PC-3 (cell line): ENCODE measurements around the gene MAGED2. TPM values are rescaled to one million over a fixed set of nuclear protein-coding genes. Genes with fewer than 3 reads are reported as not detected.
A peak's percentile ranks its signal among the peaks of the same experiment; 100 is the strongest.
"Not testable (repeated sequence)": the region's sequence is repeated elsewhere in the genome, so short reads cannot be mapped to it uniquely, and the experiment has no call there.

Experiments used
- ATAC-seq: fragments of 200-7000 bp; cut with Tn5 transposase; 2 replicates; pipeline ENCODE4 v1.9.1; 2020; ENCODE audit warnings: mild to moderate bottlenecking, moderate library complexity
- BruUV-seq: library from RNA; stranded (reverse); fragments of 400-500 nt; replicated peaks from 2 replicates; lab custom pipeline; 2021; lab: Mats Ljungman, UMichigan
- CTCF ChIA-PET: fragments of 300-600 bp; sonication (Branson Sonifier 250); formaldehyde crosslinking; loops from one replicate; lab custom pipeline; 2022; ENCODE audit warnings: antibody characterized with exemption; lab: Charles Lee
- POLR2A ChIA-PET: fragments of 300-600 bp; sonication (Branson Sonifier 250); formaldehyde crosslinking; loops from one replicate; lab custom pipeline; 2022; ENCODE audit warnings: antibody characterized with exemption; ENCODE audit not compliant: unreplicated experiment; lab: Charles Lee
- DNase-seq: peaks from one replicate; pipeline ENCODE4 v3.0.0-alpha.2; 2015
- H2AFZ ChIP-seq: fragments of 300-600 bp; sonication (generic); 2 replicates; pipeline ENCODE4 v1.6.0; 2016; ENCODE audit warnings: antibody characterized with exemption, low read length
- H3F3A ChIP-seq: fragments of 300-600 bp; sonication (generic); one replicate; pipeline ENCODE4 v1.6.0; 2017; ENCODE audit warnings: antibody characterized with exemption, low read length, control low read depth, mild to moderate bottlenecking; ENCODE audit not compliant: unreplicated experiment
- H3K27ac ChIP-seq: fragments of 300-600 bp; sonication (generic); 2 replicates; pipeline ENCODE4 v1.5.1; 2016; ENCODE audit warnings: mild to moderate bottlenecking, low read length
- H3K27me3 ChIP-seq: fragments of 300-600 bp; sonication (generic); 2 replicates; pipeline ENCODE4 v1.6.1; 2016; ENCODE audit warnings: low read length, mixed read lengths
- H3K36me3 ChIP-seq: fragments of 300-600 bp; sonication (generic); 2 replicates; pipeline ENCODE4 v1.6.1; 2016; ENCODE audit warnings: low read depth, mixed run types, low read length, mixed read lengths
- H3K4me1 ChIP-seq: fragments of 300-600 bp; sonication (generic); 2 replicates; pipeline ENCODE4 v1.5.1; 2016; ENCODE audit warnings: low read length; ENCODE audit not compliant: insufficient read depth
- H3K4me2 ChIP-seq: fragments of 300-600 bp; sonication (generic); 2 replicates; pipeline ENCODE4 v1.6.0; 2016; ENCODE audit warnings: low read length
- H3K4me3 ChIP-seq: fragments of 300-600 bp; sonication (generic); 2 replicates; pipeline ENCODE4 v1.5.1; 2016; ENCODE audit warnings: mild to moderate bottlenecking, low read length, mixed read lengths
- H3K79me2 ChIP-seq: fragments of 300-600 bp; sonication (generic); 2 replicates; pipeline ENCODE4 v1.6.1; 2017; ENCODE audit warnings: low read length, mixed read lengths
- H3K9ac ChIP-seq: fragments of 300-600 bp; sonication (generic); 2 replicates; pipeline ENCODE4 v1.6.0; 2016; ENCODE audit warnings: mild to moderate bottlenecking, low read length
- H3K9me2 ChIP-seq: fragments of 300-600 bp; sonication (generic); replicated peaks from 2 replicates; pipeline ENCODE4 v1.6.1; 2016; ENCODE audit warnings: mixed run types, low read length, mixed read lengths
- H3K9me3 ChIP-seq: fragments of 300-600 bp; sonication (generic); 2 replicates; pipeline ENCODE4 v1.6.1; 2016; ENCODE audit warnings: low read length, mixed read lengths
- H4K20me1 ChIP-seq: fragments of 300-600 bp; sonication (generic); 2 replicates; pipeline ENCODE4 v1.6.1; 2016; ENCODE audit warnings: low read length, mixed read lengths
- EZH2 ChIP-seq: fragments of 300-600 bp; sonication (generic); IDR thresholded peaks from one replicate; pipeline ENCODE4 v1.6.1; 2017; ENCODE audit warnings: antibody characterized with exemption, mild to moderate bottlenecking, low read length; ENCODE audit not compliant: unreplicated experiment
- EZH2phosphoT487 ChIP-seq: fragments of 300-600 bp; sonication (generic); IDR thresholded peaks from 2 replicates; pipeline ENCODE4 v1.6.1; 2018; ENCODE audit warnings: mild to moderate bottlenecking, antibody characterized with exemption, low read length, borderline replicate concordance
- intact Hi-C: fragments of 100-400 bp; cut with micrococcal nuclease; formaldehyde crosslinking; loops from 2 replicates; pipeline ENCODE4 v1.9.0; 2023
- total RNA-seq: library from RNA; depleted of rRNA; stranded (reverse); fragments of >200 nt; gene quantifications from 2 replicates; pipeline ENCODE4 v1.2.3, GENCODE V29; 2014
- TF ChIP-seq, protein P1 (sequence below): fragments of 300-600 bp; sonication (generic); conservative IDR thresholded peaks from 2 replicates; pipeline ENCODE4 v1.5.1; 2017; ENCODE audit warnings: antibody characterized with exemption, low read depth, mild to moderate bottlenecking, low read length

Gene MAGED2
- total RNA-seq, 1 experiment from 2014 or later: 61.4 TPM

DNA sequence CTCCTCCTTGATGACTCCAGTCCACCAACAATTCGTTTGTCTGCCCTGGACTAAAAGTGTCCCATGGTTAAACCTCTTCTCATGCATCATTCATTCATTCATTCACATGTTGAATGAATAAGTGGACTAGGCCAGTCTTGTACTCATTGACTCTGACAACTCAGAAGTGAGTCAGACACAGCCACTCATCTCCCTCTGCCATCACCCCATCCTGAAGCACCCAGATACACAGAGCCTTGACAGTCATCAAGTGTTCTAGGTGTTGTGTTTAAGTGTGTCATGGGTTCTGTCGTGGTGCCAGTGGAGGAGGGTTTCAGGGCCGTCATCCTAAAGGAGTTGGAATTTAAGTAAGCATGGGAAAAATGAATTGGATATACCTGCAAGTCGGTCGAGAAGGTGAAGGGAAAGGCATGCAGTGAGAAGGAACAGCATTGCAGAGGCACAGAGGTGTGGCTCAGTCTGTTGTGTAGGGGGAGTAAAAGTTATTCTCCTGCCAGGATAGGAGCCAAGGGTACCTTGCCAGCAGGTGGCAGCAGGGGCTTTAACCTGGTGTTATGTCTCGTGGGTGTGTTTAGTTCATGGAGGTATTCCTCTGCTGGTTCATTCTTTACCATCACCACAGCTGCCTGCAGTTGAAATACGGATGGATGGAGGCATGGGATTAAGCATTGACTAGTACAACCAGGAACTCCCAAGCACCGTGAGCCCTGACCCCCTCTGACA, 18.3 kb downstream of the MAGED2 start:
- CTCF ChIA-PET: no interaction called here

DNA sequence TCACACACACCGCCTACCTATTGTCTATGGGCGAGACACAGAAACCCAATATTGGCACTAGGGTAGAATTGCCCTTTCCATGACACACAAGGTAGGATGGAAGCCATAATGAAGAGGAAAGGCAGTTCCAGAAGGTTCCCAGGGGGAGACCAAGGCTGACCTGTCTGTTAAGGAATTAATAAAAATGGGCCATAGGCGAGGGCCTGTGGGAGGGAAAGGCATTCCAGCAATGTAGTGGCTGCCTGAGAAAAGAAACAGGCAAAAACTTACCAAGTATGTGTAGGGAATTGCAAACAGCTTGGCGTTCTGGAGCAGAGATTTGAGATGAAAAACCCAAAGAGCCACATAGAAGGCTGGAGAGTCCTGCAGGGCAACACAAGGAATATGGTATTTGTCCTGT, 19.1 kb downstream of the MAGED2 start:
- Histone ChIP-seq H3K9ac (no peak overlapping the region), H3K4me2 (no peak overlapping the region), H3K27me3 (no peaks in the 10 kb centered on the region), H3K79me2 (no peaks in the 10 kb centered on the region), H3K9me3 (no peaks in the 10 kb centered on the region), H3K4me1 (peaks cover 9% of the 10 kb centered on the region), H3K27ac (no peak overlapping the region), H3K9me2 (no peaks in the 10 kb centered on the region), H4K20me1 (no peaks in the 10 kb centered on the region), H3K4me3 (no peak overlapping the region), H2AFZ (no peak overlapping the region), H3K36me3 (no peaks in the 10 kb centered on the region), H3F3A (no peaks in the 10 kb centered on the region)
- DNase-seq: no peak
- ATAC-seq: no peak
- ChIA-PET CTCF (no interaction called here), POLR2A (no interaction called here)
- no peak for TF ChIP-seq EZH2phosphoT487
- TF ChIP-seq EZH2: no peak
- TF ChIP-seq, protein P1, sequence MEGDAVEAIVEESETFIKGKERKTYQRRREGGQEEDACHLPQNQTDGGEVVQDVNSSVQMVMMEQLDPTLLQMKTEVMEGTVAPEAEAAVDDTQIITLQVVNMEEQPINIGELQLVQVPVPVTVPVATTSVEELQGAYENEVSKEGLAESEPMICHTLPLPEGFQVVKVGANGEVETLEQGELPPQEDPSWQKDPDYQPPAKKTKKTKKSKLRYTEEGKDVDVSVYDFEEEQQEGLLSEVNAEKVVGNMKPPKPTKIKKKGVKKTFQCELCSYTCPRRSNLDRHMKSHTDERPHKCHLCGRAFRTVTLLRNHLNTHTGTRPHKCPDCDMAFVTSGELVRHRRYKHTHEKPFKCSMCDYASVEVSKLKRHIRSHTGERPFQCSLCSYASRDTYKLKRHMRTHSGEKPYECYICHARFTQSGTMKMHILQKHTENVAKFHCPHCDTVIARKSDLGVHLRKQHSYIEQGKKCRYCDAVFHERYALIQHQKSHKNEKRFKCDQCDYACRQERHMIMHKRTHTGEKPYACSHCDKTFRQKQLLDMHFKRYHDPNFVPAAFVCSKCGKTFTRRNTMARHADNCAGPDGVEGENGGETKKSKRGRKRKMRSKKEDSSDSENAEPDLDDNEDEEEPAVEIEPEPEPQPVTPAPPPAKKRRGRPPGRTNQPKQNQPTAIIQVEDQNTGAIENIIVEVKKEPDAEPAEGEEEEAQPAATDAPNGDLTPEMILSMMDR: no peak
- intact Hi-C loops: no loop called here
- BruUV-seq: no TSS peak

More for the DNA sequence above, 18.3 kb downstream of the MAGED2 start:
- Histone ChIP-seq H3K4me1 (peaks cover 9% of the 10 kb centered on the region), H3K9ac (no peak overlapping the region), H4K20me1 (no peaks in the 10 kb centered on the region), H3K36me3 (no peaks in the 10 kb centered on the region), H3K4me3 (no peak overlapping the region), H3K27ac (peak overlapping the region; percentile 36; the same call in 1 of the 2 replicates), H3K79me2 (no peaks in the 10 kb centered on the region), H3K27me3 (no peaks in the 10 kb centered on the region), H3K9me2 (no peaks in the 10 kb centered on the region), H3F3A (no peaks in the 10 kb centered on the region), H3K4me2 (no peak overlapping the region), H3K9me3 (no peaks in the 10 kb centered on the region), H2AFZ (no peak overlapping the region)
- BruUV-seq: no TSS peak
- intact Hi-C loops: no loop called here
- POLR2A ChIA-PET: no interaction called here
- ATAC-seq (peak; percentile 13; the same call in 1 of the 2 replicates), DNase-seq (peak; percentile 41)
- no peak for TF ChIP-seq EZH2
- TF ChIP-seq, protein P1: peak; percentile 34

DNA sequence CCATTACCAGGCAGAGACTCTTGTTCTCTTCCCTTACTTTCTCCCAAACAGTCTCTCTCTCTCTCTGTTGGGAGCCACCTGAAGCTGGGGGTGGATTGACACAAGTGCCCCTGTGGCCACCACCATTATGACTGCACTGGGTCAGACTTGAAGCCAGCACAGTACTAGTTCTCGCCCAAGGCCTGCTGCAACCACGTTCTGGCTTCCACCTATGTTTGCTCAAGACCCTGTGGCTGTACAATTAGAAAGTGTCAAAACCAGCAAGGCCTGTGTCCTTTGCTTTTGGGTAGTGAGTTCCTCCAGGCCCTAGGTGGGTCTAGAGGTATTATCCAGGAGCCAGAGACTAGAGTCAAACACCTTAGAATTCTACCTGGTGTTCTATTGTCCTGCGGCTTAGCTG, 31.0 kb downstream of the MAGED2 start:
- no peak for ATAC-seq
- Histone ChIP-seq H3K27ac (no peak overlapping the region), H3K36me3 (no peaks in the 10 kb centered on the region), H3K27me3 (no peaks in the 10 kb centered on the region; the same call in 1 of the 2 replicates), H3K9me2 (no peaks in the 10 kb centered on the region), H3K4me1 (no peaks in the 10 kb centered on the region), H4K20me1 (no peaks in the 10 kb centered on the region), H2AFZ (no peak overlapping the region), H3K9ac (no peak overlapping the region), H3F3A (no peaks in the 10 kb centered on the region), H3K9me3 (no peaks in the 10 kb centered on the region), H3K79me2 (no peaks in the 10 kb centered on the region), H3K4me2 (no peak overlapping the region), H3K4me3 (no peak overlapping the region)
- ChIA-PET POLR2A (no interaction called here), CTCF (no interaction called here)
- BruUV-seq: no TSS peak
- TF ChIP-seq EZH2: no peak
- no peak for TF ChIP-seq EZH2phosphoT487
- TF ChIP-seq, protein P1: no peak
- DNase-seq: no peak
- intact Hi-C loops: no loop called here

DNA sequence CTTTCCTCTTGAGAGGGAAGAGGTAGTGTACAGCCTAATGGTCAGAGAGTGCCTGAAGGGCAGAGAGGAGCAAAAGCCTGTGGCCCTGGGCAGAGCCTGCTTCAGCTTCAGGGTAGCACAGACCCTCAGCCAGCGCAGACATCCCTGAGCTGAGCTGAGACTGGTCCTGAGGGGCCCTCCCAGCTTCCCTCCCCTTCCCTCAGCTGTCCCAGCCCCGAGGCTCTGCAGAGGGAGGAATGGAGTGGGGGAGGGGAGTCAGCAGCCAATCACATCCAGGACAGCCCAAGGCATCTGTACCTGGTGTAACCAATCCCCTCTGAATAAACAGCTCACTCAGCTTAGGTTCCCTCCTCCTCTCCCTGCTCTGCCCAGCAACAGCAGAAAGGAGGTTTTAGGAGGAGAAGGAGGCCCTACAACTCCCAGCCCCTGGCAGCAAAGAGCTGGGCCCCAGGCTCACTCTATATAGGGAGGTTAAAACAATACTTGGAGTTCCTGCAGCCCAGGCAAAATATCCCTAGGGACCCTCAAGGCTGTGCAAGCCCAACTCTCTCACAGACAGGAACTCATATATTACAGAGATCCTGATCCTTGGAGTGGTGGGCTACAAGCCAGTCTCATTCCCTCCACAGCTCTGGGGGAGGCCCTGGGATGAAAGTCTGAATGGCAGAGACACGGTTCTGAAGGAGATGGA, 33.8 kb downstream of the MAGED2 start:
- BruUV-seq, H3K9me3 ChIP-seq, DNase-seq, H3K36me3 ChIP-seq, CTCF ChIA-PET, H2AFZ ChIP-seq, H3K4me3 ChIP-seq, H3K79me2 ChIP-seq, intact Hi-C loops, H3F3A ChIP-seq, H3K9me2 ChIP-seq, H3K9ac ChIP-seq, H3K4me1 ChIP-seq, H4K20me1 ChIP-seq, H3K27ac ChIP-seq, ATAC-seq, POLR2A ChIA-PET, H3K4me2 ChIP-seq: not testable (repeated sequence)
- H3K27me3 ChIP-seq: peaks cover 11% of the 10 kb centered on the region; the same call in 1 of the 2 replicates
